GM12891 (cell line): ENCODE data around the gene GFAP.

Experiments used
- PAX5 ChIP-seq: IDR thresholded peaks from 2 replicates; pipeline ENCODE4 v1.6.1; 2011; ENCODE audit warnings: low read length, moderate library complexity, mild to moderate bottlenecking; ENCODE audit not compliant: insufficient read depth, severe bottlenecking
- POLR2AphosphoS5 ChIP-seq: IDR thresholded peaks from 2 replicates; pipeline ENCODE4 v1.6.1; 2011; ENCODE audit warnings: low read depth, low read length, control low read depth

- no peak for TF ChIP-seq POLR2AphosphoS5
- TF ChIP-seq PAX5, result no peak
Measured at GRCh38 chr17:44900894-44901293, 14.4 kb downstream of the GFAP start.
